ENCODE results near the gene C10orf95.

C10orf95 gene

DNA sequence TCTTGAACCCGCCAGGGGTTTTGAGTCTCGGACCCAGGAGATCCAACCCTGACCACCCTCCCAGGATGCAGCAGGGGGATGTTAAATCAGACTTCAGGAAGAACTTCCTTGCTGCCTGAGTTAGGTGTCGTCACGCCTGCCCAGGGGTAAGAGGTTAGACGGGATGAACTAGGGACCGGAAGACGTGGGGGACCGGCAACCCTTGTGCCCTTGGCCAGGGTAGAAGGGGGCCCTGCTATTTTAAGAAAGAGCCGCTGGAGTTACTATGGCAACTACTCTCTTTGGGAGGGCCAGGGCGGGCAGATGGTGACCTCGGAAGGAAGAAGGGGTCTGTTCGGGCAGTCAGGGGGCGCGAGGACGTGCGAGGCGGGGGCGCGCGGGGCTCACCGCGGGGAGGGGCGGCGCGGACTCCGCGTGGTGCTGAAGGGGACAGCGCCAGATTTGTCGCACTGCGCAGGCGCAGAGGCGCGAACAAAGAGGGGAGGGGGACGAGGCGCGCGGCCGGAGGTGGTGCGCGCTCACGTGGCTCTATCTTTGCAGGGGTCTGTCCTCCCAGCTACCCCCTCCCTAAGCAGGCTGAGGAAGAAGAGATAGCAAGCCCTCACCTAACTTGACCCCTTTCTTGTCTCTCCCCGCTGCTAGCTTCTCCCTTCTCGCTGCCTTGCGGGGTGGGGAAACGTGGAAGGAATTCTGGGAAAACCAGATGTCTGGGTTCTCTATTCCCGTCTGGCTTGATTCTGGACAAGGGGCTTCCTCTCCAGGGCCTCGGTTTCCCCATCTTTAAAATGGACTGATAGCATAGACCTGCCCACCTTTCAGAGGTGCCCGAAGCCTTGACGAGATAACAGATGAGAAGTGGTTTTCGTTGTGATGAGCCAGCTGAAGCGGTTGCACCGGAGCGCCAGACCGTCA lies 31.8 kb downstream of the C10orf95 start:
- peak overlapping the region; percentile 83 for H3K4me3 ChIP-seq (ENCODE audit: control insufficient read depth, low read depth, low read length)
- DNase-seq (ENCODE audit: low read depth): no peak
- no peak for TF ChIP-seq CTCF (IDR thresholded peaks at IDR 0.05; ENCODE audit: control insufficient read depth, insufficient read depth, low read depth, low read length, missing control alignments)

DNA sequence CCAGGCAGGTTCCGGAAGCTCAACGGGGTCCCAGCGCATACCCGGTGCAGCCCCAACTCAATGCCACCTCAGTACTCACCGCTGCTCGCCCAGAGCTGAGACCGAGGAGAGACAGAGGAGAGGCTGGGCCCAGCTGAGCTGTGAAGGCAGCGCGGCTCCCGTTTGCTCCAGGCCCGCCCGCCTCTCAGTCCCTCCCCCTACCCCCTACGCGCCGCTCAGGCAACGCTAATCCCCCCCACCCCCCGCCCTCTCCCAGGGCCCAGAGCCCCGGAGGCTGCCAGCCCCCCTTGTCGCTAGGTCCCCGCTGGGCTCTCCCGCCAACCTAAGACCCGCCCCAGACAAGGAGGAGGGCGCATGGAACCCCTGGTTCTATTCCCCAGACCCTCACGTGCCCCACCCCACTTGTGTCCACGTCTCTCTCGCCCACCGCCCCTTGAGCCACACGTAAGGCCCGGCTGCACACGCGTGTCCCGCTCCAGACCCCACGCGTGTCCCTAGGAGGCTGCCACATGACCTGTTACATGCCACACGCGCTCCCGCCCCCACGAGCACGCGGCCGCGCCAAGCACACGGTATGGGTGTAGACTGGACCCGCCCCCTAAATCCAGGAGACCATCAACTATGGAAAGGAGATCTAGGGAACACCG lies 32.6 kb downstream of the C10orf95 start, which contains the start of gene PSD:
Gene PSD (minus strand): TSS at position 164 of the 647 bp plus-strand sequence. CDS start 1,747 bp downstream, outside the sequence.
- TF ChIP-seq CTCF (IDR thresholded peaks at IDR 0.05; ENCODE audit: control insufficient read depth, insufficient read depth, low read depth, low read length, missing control alignments): no peak
- DNase-seq (ENCODE audit: low read depth): no peak
- peak within 1 kb of the TSS; percentile 83 for H3K4me3 ChIP-seq (ENCODE audit: control insufficient read depth, low read depth, low read length)

DNA sequence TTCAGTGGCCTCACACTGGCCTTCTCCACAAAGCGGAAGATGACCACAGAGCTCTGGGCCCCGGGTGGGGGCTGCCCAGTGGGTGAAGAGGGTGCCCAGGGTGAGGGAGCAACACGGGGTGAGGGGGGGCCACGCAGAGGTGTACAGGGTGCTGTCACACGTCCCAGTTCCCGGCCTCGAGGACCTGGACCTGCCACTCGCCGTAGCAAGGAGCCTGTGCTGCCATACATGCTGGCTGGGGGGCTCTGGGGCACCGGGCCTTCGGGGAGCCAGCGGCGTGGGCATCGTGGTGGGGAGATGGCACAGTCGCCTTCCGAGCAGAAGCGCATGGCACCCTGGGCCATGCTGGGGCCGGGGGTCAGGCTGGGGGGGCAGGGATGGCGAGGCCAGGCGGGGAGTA lies 34.6 kb downstream of the C10orf95 start:
- no peak for TF ChIP-seq CTCF (IDR thresholded peaks at IDR 0.05; ENCODE audit: control insufficient read depth, insufficient read depth, low read depth, low read length, missing control alignments)
- no peak overlapping the region for H3K4me3 ChIP-seq (ENCODE audit: control insufficient read depth, low read depth, low read length)
- DNase-seq (ENCODE audit: low read depth): no peak

DNA sequence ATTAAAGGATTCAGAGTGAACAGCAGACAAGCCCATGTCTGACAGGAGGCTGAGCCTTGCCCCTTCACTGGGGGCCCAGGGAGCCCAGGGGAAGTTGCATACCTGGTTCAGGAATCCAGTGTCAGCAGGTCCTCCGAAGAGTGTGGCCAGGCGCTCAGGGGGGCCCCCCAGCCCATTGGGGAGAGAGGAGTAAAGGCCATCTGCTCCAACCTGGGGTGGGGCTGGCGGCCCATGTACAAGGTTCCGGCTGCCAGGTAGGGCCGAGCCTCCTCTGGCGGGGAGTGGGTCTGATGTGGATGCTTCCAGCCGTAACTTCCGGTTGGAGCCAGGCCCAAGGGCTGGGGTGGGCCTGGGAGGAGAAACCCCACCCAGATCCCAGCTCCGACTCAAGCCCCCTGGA lies 35.1 kb downstream of the C10orf95 start:
- H3K4me3 ChIP-seq (ENCODE audit: control insufficient read depth, low read depth, low read length): no peak overlapping the region
- no peak for DNase-seq (ENCODE audit: low read depth)
- TF ChIP-seq CTCF (IDR thresholded peaks at IDR 0.05; ENCODE audit: control insufficient read depth, insufficient read depth, low read depth, low read length, missing control alignments): no peak

DNA sequence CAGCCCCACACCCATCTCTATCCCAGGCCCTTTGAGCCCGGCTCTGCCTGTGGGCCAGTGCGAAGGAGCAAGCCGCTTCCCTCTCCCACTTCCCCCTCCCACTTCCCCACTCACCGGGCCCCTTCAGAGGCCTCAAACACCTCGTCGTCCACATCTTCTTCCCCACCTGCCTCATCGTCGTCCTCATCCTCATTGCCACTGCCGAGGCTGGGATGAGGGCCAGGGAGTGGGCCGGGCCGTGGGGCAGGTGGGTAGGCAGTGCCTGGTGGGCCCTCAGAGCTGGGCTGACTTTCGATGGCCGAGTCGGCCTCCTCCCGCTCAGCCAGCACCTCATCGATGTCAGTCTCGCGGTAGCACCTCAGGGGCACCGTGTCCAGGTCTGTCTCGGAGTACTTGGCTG lies 36.6 kb downstream of the C10orf95 start:
- DNase-seq (ENCODE audit: low read depth): no peak
- no peak overlapping the region for H3K4me3 ChIP-seq (ENCODE audit: control insufficient read depth, low read depth, low read length)
- TF ChIP-seq CTCF (IDR thresholded peaks at IDR 0.05; ENCODE audit: control insufficient read depth, insufficient read depth, low read depth, low read length, missing control alignments): no peak

GRCh38 chr10:102413806-102414561 lies 37.4 kb downstream of the C10orf95 start:
- DNase-seq (ENCODE audit: low read depth): no peak
- TF ChIP-seq CTCF (IDR thresholded peaks at IDR 0.05; ENCODE audit: control insufficient read depth, insufficient read depth, low read depth, low read length, missing control alignments): no peak
- H3K4me3 ChIP-seq (ENCODE audit: control insufficient read depth, low read depth, low read length): no peak overlapping the region
